ENCODE measurements around the gene HPGDS. TPM values are rescaled to one million over a fixed set of nuclear protein-coding genes. Genes with fewer than 3 reads are reported as not detected.

Gene HPGDS
- polyA plus RNA-seq, 1 of the 3 experiments (the other 2 are of a cell fraction) = not detected

DNA sequence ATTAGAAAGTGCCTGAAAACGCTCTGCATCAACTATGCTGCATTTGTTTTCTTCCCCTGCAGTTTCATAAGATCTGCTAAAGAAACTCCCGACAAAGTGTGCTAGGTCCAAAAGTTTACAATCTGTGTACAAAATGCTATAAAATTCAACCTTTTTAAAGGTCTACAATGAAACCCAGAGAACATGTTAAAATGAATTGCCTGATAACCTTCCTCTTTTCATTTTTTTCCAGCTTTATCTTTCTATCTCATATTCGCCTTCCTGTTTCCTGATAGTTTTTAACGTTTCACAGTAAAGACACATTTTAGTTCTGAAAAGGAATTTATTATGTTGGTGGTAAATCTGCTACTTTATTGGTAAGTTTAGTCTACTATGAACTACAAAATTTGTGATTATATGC lies 9.5 kb upstream of the HPGDS start:
- Histone ChIP-seq H3K27ac (ENCODE audit: low read depth in 2 of 2, low read length in 1 of 2) (no peak overlapping the region), H3K79me2 (ENCODE audit: insufficient read depth) (no peaks in the 10 kb centered on the region), H3K27me3 (ENCODE audit: insufficient read depth) (no peaks in the 10 kb centered on the region), H3K36me3 (replicated peaks in 1 of 2; ENCODE audit: control insufficient read depth in 1 of 2, insufficient read depth in 2 of 2, low read length in 1 of 2) (no peaks in the 10 kb centered on the region), H3K4me1 (ENCODE audit: control insufficient read depth in 1 of 2, insufficient read depth in 2 of 2, low read depth in 1 of 2, low read length in 1 of 2) (peaks cover 0 to 6% of the 10 kb centered on the region in 2 experiments; a peak in 1 of 4 replicates), H3K4me3 (ENCODE audit: low read depth in 2 of 2, low read length in 1 of 2) (no peak overlapping the region), H3K9me2 (no peaks in the 10 kb centered on the region), H3K4me2 (no peak overlapping the region), H3K9ac (no peak overlapping the region), H3K9me3 (no peaks in the 10 kb centered on the region), H4K20me1 (ENCODE audit: insufficient read depth) (no peaks in the 10 kb centered on the region), H3F3A (replicated peaks; ENCODE audit: insufficient read depth) (peaks cover 3% of the 10 kb centered on the region), H2AFZ (ENCODE audit: low read depth) (peak overlapping the region; percentile 13; the same call in 1 of the 2 replicates)
- CTCF ChIA-PET = interaction anchor here (1.0 kb wide), 1 partner anchor 12 kb away, joined by 3 read pairs; no protein-coding TSS in a partner anchor
- 70% methylated on average over 4 of the region's 4 CpGs for WGBS (ENCODE audit: low lambda C conversion rate)
- TF ChIP-seq RCOR1 (IDR thresholded peaks at IDR 0.05; ENCODE audit: low read length) (no peak), REST (IDR thresholded peaks at IDR 0.05; ENCODE audit: low read depth, low read length) (no peak), SIN3A (IDR thresholded peaks at IDR 0.05; ENCODE audit: borderline replicate concordance, low read depth, low read length) (no peak), USF1 (IDR thresholded peaks at IDR 0.05; ENCODE audit: borderline replicate concordance, low read depth) (no peak), NRF1 (IDR thresholded peaks at IDR 0.05; ENCODE audit: low read depth, low read length) (no peak), FOXM1 (IDR thresholded peaks at IDR 0.05; ENCODE audit: low read depth) (no peak), CHD2 (IDR thresholded peaks at IDR 0.05; ENCODE audit: low read length, partially characterized antibody) (no peak), RFX5 (IDR thresholded peaks at IDR 0.05; ENCODE audit: low read length) (no peak), EZH2phosphoT487 (IDR thresholded peaks at IDR 0.05; ENCODE audit: borderline replicate concordance, low read depth) (no peak), TAF1 (IDR thresholded peaks at IDR 0.05; ENCODE audit: borderline replicate concordance, low read depth, low read length) (no peak), TCF12 (IDR thresholded peaks at IDR 0.05) (no peak)
- TF ChIP-seq, protein P1, sequence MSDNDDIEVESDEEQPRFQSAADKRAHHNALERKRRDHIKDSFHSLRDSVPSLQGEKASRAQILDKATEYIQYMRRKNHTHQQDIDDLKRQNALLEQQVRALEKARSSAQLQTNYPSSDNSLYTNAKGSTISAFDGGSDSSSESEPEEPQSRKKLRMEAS (IDR thresholded peaks at IDR 0.05; ENCODE audit: low read depth) = no peak
- TF ChIP-seq, protein P2, sequence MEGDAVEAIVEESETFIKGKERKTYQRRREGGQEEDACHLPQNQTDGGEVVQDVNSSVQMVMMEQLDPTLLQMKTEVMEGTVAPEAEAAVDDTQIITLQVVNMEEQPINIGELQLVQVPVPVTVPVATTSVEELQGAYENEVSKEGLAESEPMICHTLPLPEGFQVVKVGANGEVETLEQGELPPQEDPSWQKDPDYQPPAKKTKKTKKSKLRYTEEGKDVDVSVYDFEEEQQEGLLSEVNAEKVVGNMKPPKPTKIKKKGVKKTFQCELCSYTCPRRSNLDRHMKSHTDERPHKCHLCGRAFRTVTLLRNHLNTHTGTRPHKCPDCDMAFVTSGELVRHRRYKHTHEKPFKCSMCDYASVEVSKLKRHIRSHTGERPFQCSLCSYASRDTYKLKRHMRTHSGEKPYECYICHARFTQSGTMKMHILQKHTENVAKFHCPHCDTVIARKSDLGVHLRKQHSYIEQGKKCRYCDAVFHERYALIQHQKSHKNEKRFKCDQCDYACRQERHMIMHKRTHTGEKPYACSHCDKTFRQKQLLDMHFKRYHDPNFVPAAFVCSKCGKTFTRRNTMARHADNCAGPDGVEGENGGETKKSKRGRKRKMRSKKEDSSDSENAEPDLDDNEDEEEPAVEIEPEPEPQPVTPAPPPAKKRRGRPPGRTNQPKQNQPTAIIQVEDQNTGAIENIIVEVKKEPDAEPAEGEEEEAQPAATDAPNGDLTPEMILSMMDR (IDR thresholded peaks at IDR 0.05) = no peak
- TF ChIP-seq, protein P3, sequence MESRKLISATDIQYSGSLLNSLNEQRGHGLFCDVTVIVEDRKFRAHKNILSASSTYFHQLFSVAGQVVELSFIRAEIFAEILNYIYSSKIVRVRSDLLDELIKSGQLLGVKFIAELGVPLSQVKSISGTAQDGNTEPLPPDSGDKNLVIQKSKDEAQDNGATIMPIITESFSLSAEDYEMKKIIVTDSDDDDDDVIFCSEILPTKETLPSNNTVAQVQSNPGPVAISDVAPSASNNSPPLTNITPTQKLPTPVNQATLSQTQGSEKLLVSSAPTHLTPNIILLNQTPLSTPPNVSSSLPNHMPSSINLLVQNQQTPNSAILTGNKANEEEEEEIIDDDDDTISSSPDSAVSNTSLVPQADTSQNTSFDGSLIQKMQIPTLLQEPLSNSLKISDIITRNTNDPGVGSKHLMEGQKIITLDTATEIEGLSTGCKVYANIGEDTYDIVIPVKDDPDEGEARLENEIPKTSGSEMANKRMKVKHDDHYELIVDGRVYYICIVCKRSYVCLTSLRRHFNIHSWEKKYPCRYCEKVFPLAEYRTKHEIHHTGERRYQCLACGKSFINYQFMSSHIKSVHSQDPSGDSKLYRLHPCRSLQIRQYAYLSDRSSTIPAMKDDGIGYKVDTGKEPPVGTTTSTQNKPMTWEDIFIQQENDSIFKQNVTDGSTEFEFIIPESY (IDR thresholded peaks at IDR 0.05; ENCODE audit: borderline replicate concordance, low read depth) = no peak
- DNase-seq = no peak
- POLR2A ChIA-PET = no interaction called here

All from SK-N-SH (cell line).